Uterus (tissue), 2 donors: ENCODE data around the gene TEX51.

Source experiments
- POLR2A ChIP-seq, 2 donors: fragments of 450-650 bp; IDR thresholded peaks; one replicate each; pipeline ENCODE4 v1.6.1; 2016; ENCODE audit warnings: antibody characterized with exemption in 2 of 2, mild to moderate bottlenecking in 1 of 2, moderate library complexity in 1 of 2
- TF ChIP-seq, protein P1 (sequence below), 4 experiments: fragments of 200-600 bp in 2 of 4; fragments of 450-650 bp in 2 of 4; sonication (generic) in 2 of 4; IDR thresholded peaks; one replicate each; pipeline ENCODE4 v1.5.1; 2016 to 2019; ENCODE audit warnings: antibody characterized with exemption in 4 of 4, mild to moderate bottlenecking in 2 of 4, moderate library complexity in 1 of 4

DNA sequence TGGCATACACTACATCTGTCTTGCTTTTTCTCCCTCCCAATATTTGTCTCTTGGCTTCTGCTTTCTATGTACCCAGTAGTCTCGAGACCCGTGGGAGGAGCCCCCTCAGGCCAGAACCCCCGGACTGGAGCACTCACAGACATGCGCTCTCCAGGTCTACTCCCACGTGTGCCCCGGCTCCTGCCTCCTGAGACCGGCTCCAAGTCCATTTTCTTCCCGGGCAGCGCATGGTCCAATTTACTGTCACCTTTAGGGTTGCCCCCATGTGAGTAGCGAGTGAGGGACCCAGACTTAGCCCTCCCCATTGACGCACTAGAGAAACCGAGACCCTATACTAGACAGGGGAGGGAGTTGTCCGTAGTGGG lies 11.8 kb upstream of the TEX51 start:
- TF ChIP-seq, protein P1, sequence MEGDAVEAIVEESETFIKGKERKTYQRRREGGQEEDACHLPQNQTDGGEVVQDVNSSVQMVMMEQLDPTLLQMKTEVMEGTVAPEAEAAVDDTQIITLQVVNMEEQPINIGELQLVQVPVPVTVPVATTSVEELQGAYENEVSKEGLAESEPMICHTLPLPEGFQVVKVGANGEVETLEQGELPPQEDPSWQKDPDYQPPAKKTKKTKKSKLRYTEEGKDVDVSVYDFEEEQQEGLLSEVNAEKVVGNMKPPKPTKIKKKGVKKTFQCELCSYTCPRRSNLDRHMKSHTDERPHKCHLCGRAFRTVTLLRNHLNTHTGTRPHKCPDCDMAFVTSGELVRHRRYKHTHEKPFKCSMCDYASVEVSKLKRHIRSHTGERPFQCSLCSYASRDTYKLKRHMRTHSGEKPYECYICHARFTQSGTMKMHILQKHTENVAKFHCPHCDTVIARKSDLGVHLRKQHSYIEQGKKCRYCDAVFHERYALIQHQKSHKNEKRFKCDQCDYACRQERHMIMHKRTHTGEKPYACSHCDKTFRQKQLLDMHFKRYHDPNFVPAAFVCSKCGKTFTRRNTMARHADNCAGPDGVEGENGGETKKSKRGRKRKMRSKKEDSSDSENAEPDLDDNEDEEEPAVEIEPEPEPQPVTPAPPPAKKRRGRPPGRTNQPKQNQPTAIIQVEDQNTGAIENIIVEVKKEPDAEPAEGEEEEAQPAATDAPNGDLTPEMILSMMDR (IDR thresholded peaks at IDR 0.05) = no peak
- TF ChIP-seq POLR2A (IDR thresholded peaks at IDR 0.05) = no peak
